ENCODE data around the gene C2orf66.

DNA sequence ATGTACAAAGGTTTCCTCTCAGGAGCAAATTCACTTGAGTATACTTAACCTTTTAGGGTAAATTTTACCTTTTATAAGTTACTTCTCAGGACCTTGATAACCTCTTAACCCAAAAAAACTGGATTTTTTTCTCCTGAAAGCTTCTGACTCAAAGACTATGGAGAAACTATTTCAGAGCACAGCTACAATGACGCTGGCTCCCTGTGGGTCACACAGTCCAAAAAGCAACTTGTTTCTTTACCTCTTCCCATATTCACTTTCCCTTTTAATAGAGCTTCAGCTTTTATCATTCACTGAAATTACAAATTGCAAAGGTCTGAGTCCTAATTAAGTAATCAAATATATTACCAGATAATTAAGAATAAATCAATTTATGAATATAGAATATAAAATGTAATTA is 42.1 kb downstream of the C2orf66 start:
- TF ChIP-seq POLR2A (IDR thresholded peaks at IDR 0.05) (no peak), POLR2AphosphoS5 (IDR thresholded peaks at IDR 0.05) (no peak)
- TF ChIP-seq, protein P1, sequence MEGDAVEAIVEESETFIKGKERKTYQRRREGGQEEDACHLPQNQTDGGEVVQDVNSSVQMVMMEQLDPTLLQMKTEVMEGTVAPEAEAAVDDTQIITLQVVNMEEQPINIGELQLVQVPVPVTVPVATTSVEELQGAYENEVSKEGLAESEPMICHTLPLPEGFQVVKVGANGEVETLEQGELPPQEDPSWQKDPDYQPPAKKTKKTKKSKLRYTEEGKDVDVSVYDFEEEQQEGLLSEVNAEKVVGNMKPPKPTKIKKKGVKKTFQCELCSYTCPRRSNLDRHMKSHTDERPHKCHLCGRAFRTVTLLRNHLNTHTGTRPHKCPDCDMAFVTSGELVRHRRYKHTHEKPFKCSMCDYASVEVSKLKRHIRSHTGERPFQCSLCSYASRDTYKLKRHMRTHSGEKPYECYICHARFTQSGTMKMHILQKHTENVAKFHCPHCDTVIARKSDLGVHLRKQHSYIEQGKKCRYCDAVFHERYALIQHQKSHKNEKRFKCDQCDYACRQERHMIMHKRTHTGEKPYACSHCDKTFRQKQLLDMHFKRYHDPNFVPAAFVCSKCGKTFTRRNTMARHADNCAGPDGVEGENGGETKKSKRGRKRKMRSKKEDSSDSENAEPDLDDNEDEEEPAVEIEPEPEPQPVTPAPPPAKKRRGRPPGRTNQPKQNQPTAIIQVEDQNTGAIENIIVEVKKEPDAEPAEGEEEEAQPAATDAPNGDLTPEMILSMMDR (IDR thresholded peaks at IDR 0.05 in 8 of 11, conservative IDR thresholded peaks at IDR 0.05 in 3 of 11) = no peak

Measured in spleen (tissue), 7 donors.